ENCODE data around the gene EAF1. TPM values are rescaled to one million over a fixed set of nuclear protein-coding genes. Genes with fewer than 3 reads are reported as not detected.
"Not testable (repeated sequence)": the region's sequence is repeated elsewhere in the genome, so short reads cannot be mapped to it uniquely, and the experiment has no call there.

EAF1 gene
- total RNA-seq, 2 donors from 2014 or later: 29.1 to 33.1 TPM

GRCh38 chr3:15455756-15456155, 28.4 kb downstream of the EAF1 start:
- Histone ChIP-seq H3K36me3 (ENCODE audit: control insufficient read depth, insufficient read depth, low read length) (no peaks in the 10 kb centered on the region), H3K4me1 (ENCODE audit: control insufficient read depth, insufficient read depth, low read length) (no peaks in the 10 kb centered on the region), H3K27ac (ENCODE audit: low read depth, low read length) (no peak overlapping the region), H3K27me3 (ENCODE audit: control insufficient read depth, insufficient read depth, low read length, poor library complexity, severe bottlenecking) (no peaks in the 10 kb centered on the region), H3K4me3 (ENCODE audit: low read length) (no peak overlapping the region), H3K9me3 (ENCODE audit: control insufficient read depth, low read length) (no peaks in the 10 kb centered on the region), H3K9ac (ENCODE audit: extremely low read depth, low read length, poor library complexity, severe bottlenecking) (no peak overlapping the region)
- peak; percentile 35 for DNase-seq
- no peak overlapping the region for H3K4me3 Mint-ChIP-seq
- no peaks in the 10 kb centered on the region for H3K4me1 Mint-ChIP-seq
- H3K27ac Mint-ChIP-seq: no peak overlapping the region
- no peaks in the 10 kb centered on the region for H3K27me3 Mint-ChIP-seq (ENCODE audit: insufficient read depth)
- H3K9me3 Mint-ChIP-seq: no peaks in the 10 kb centered on the region
- WGBS, 2 experiments (ENCODE audit: insufficient coverage in 1 of 2, insufficient read length in 1 of 2): 93 to 97% methylated on average over 5 to 7 of the region's 7 CpGs
- peaks cover 4% of the 10 kb centered on the region for H3K36me3 Mint-ChIP-seq (ENCODE audit: low read depth)
- no peak for TF ChIP-seq CTCF (conservative IDR thresholded peaks at IDR 0.05)

DNA sequence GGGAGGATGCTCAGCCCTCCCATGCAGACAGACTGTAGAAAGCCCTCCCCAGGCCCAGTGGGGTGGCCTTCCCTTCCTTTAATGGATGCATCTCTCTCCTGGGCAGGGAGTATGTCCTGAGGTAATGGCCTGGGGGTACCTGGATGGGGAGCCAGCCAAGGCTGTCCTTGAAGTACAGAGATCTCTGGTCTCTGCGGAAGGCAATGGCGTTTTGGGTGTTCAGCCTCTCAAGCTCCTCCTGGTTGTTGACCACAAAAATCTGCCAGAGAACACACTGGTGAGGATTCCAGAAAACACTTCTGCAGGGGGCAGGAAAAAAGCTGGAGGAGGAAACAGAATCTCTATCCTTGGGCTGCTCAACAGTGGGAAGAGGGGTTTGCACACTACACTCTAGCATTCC, 28.9 kb downstream of the EAF1 start:
- Mint-ChIP-seq H3K27ac (no peak overlapping the region), H3K4me1 (no peaks in the 10 kb centered on the region), H3K27me3 (ENCODE audit: insufficient read depth) (no peaks in the 10 kb centered on the region), H3K4me3 (no peak overlapping the region), H3K36me3 (ENCODE audit: low read depth) (peaks cover 4% of the 10 kb centered on the region), H3K9me3 (no peaks in the 10 kb centered on the region)
- 93 to 94% methylated on average over 2 of the region's 2 CpGs for WGBS, 2 experiments (ENCODE audit: insufficient coverage in 1 of 2, insufficient read length in 1 of 2)
- Histone ChIP-seq H3K27ac (ENCODE audit: low read depth, low read length) (no peak overlapping the region), H3K4me1 (ENCODE audit: control insufficient read depth, insufficient read depth, low read length) (no peaks in the 10 kb centered on the region), H3K36me3 (ENCODE audit: control insufficient read depth, insufficient read depth, low read length) (no peaks in the 10 kb centered on the region), H3K9ac (ENCODE audit: extremely low read depth, low read length, poor library complexity, severe bottlenecking) (no peak overlapping the region), H3K27me3 (ENCODE audit: control insufficient read depth, insufficient read depth, low read length, poor library complexity, severe bottlenecking) (no peaks in the 10 kb centered on the region), H3K9me3 (ENCODE audit: control insufficient read depth, low read length) (no peaks in the 10 kb centered on the region), H3K4me3 (ENCODE audit: low read length) (no peak overlapping the region)
- no peak for TF ChIP-seq CTCF (conservative IDR thresholded peaks at IDR 0.05)
- peak; percentile 33 for DNase-seq

- H3K9me3 Mint-ChIP-seq; H3K4me3 ChIP-seq (ENCODE audit: low read length); H3K9me3 ChIP-seq (ENCODE audit: control insufficient read depth, low read length); H3K27ac Mint-ChIP-seq; H3K4me1 Mint-ChIP-seq; H3K27me3 Mint-ChIP-seq (ENCODE audit: insufficient read depth); H3K9ac ChIP-seq (ENCODE audit: extremely low read depth, low read length, poor library complexity, severe bottlenecking); H3K36me3 ChIP-seq (ENCODE audit: control insufficient read depth, insufficient read depth, low read length); H3K4me1 ChIP-seq (ENCODE audit: control insufficient read depth, insufficient read depth, low read length); H3K36me3 Mint-ChIP-seq (ENCODE audit: low read depth); H3K27me3 ChIP-seq (ENCODE audit: control insufficient read depth, insufficient read depth, low read length, poor library complexity, severe bottlenecking); H3K27ac ChIP-seq (ENCODE audit: low read depth, low read length); H3K4me3 Mint-ChIP-seq: not testable (repeated sequence)
- DNase-seq: peak; percentile 1
- WGBS, 2 experiments (ENCODE audit: insufficient coverage in 1 of 2, insufficient read length in 1 of 2): 84 to 93% methylated on average over 4 to 10 of the region's 10 CpGs
Measured at GRCh38 chr3:15456915-15457314, 29.5 kb downstream of the EAF1 start.

- TF ChIP-seq CTCF (conservative IDR thresholded peaks at IDR 0.05): no peak
- WGBS, 2 experiments (ENCODE audit: insufficient coverage in 1 of 2, insufficient read length in 1 of 2): 92% methylated on average over 5 to 7 of the region's 7 CpGs
- H3K4me1 ChIP-seq (ENCODE audit: control insufficient read depth, insufficient read depth, low read length): no peaks in the 10 kb centered on the region
Measured at GRCh38 chr3:15458212-15458780, 30.9 kb downstream of the EAF1 start.

More at GRCh38 chr3:15458212-15458780, 30.9 kb downstream of the EAF1 start:
- no peak overlapping the region for H3K27ac Mint-ChIP-seq
- Histone ChIP-seq H3K36me3 (ENCODE audit: control insufficient read depth, insufficient read depth, low read length) (no peaks in the 10 kb centered on the region), H3K9me3 (ENCODE audit: control insufficient read depth, low read length) (no peaks in the 10 kb centered on the region), H3K4me3 (ENCODE audit: low read length) (no peak overlapping the region), H3K27me3 (ENCODE audit: control insufficient read depth, insufficient read depth, low read length, poor library complexity, severe bottlenecking) (no peaks in the 10 kb centered on the region), H3K27ac (ENCODE audit: low read depth, low read length) (no peak overlapping the region), H3K9ac (ENCODE audit: extremely low read depth, low read length, poor library complexity, severe bottlenecking) (no peak overlapping the region)
- H3K4me1 Mint-ChIP-seq: no peaks in the 10 kb centered on the region
- H3K36me3 Mint-ChIP-seq (ENCODE audit: low read depth): peaks cover 4% of the 10 kb centered on the region
- no peaks in the 10 kb centered on the region for H3K9me3 Mint-ChIP-seq
- DNase-seq: no peak
- H3K27me3 Mint-ChIP-seq (ENCODE audit: insufficient read depth): peaks cover 2% of the 10 kb centered on the region
- H3K4me3 Mint-ChIP-seq: no peak overlapping the region
